Measurements from ENCODE around the gene AQP4.

GRCh38 chr18:26894426-26894825 is 28.9 kb upstream of the AQP4 start:
- TF ChIP-seq CTCF (IDR thresholded peaks at IDR 0.05) (no peak), POLR2AphosphoS5 (IDR thresholded peaks at IDR 0.05; ENCODE audit: low read depth, low read length) (no peak)

All from Panc1 (cell line).